Measurements from ENCODE around the gene CACNB2.

DNA sequence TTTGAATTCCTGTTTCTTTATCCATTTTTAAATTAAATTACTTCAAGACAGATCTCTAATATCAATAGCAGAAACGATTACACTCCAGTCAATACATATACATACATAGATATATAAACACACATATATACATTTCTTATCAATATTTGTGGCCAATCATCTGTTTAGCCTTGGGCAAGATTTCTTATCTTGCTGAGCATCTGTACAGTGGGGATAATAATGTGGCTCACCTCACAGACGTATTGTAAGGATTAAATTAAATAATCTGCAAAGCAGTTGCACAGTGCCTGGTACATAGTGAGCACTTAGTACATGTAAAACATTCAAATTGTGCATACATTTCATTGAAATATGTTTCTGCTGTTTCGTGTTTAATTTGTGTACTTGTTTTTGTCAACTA is 17.5 kb upstream of the CACNB2 start:
- TF ChIP-seq, protein P1, sequence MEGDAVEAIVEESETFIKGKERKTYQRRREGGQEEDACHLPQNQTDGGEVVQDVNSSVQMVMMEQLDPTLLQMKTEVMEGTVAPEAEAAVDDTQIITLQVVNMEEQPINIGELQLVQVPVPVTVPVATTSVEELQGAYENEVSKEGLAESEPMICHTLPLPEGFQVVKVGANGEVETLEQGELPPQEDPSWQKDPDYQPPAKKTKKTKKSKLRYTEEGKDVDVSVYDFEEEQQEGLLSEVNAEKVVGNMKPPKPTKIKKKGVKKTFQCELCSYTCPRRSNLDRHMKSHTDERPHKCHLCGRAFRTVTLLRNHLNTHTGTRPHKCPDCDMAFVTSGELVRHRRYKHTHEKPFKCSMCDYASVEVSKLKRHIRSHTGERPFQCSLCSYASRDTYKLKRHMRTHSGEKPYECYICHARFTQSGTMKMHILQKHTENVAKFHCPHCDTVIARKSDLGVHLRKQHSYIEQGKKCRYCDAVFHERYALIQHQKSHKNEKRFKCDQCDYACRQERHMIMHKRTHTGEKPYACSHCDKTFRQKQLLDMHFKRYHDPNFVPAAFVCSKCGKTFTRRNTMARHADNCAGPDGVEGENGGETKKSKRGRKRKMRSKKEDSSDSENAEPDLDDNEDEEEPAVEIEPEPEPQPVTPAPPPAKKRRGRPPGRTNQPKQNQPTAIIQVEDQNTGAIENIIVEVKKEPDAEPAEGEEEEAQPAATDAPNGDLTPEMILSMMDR (IDR thresholded peaks at IDR 0.05): no peak
- TF ChIP-seq POLR2AphosphoS5 (IDR thresholded peaks at IDR 0.05; ENCODE audit: low read depth, low read length) (no peak), TCF7L2 (IDR thresholded peaks at IDR 0.05; ENCODE audit: low read depth, low read length) (no peak), SIN3A (IDR thresholded peaks at IDR 0.05; ENCODE audit: borderline replicate concordance, insufficient read depth, low read depth, low read length) (no peak)
- TF ChIP-seq, protein P2, sequence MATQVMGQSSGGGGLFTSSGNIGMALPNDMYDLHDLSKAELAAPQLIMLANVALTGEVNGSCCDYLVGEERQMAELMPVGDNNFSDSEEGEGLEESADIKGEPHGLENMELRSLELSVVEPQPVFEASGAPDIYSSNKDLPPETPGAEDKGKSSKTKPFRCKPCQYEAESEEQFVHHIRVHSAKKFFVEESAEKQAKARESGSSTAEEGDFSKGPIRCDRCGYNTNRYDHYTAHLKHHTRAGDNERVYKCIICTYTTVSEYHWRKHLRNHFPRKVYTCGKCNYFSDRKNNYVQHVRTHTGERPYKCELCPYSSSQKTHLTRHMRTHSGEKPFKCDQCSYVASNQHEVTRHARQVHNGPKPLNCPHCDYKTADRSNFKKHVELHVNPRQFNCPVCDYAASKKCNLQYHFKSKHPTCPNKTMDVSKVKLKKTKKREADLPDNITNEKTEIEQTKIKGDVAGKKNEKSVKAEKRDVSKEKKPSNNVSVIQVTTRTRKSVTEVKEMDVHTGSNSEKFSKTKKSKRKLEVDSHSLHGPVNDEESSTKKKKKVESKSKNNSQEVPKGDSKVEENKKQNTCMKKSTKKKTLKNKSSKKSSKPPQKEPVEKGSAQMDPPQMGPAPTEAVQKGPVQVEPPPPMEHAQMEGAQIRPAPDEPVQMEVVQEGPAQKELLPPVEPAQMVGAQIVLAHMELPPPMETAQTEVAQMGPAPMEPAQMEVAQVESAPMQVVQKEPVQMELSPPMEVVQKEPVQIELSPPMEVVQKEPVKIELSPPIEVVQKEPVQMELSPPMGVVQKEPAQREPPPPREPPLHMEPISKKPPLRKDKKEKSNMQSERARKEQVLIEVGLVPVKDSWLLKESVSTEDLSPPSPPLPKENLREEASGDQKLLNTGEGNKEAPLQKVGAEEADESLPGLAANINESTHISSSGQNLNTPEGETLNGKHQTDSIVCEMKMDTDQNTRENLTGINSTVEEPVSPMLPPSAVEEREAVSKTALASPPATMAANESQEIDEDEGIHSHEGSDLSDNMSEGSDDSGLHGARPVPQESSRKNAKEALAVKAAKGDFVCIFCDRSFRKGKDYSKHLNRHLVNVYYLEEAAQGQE (IDR thresholded peaks at IDR 0.05; ENCODE audit: insufficient read depth in 1 of 2, low read depth in 2 of 2, low read length in 1 of 2): no peak

All from Panc1 (cell line).